ENCODE measurements around the gene FEM1A. TPM values are rescaled to one million over a fixed set of nuclear protein-coding genes. Genes with fewer than 3 reads are reported as not detected.
"Not testable (repeated sequence)": the region's sequence is repeated elsewhere in the genome, so short reads cannot be mapped to it uniquely, and the experiment has no call there.

The FEM1A gene, protein sequence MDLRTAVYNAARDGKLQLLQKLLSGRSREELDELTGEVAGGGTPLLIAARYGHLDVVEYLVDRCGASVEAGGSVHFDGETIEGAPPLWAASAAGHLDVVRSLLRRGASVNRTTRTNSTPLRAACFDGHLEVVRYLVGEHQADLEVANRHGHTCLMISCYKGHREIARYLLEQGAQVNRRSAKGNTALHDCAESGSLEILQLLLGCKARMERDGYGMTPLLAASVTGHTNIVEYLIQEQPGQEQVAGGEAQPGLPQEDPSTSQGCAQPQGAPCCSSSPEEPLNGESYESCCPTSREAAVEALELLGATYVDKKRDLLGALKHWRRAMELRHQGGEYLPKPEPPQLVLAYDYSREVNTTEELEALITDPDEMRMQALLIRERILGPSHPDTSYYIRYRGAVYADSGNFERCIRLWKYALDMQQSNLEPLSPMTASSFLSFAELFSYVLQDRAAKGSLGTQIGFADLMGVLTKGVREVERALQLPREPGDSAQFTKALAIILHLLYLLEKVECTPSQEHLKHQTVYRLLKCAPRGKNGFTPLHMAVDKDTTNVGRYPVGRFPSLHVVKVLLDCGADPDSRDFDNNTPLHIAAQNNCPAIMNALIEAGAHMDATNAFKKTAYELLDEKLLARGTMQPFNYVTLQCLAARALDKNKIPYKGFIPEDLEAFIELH
- 13.4 and 16.5 TPM in 2 replicates for total RNA-seq

- peak; percentile 100 for DNase-seq (ENCODE audit: extremely low read depth, low read depth, low spot score)
These were observed at the start of gene FEM1A for GRCh38 chr19:4791183-4792018. FEM1A (plus strand) TSS chr19:4791734; CDS start chr19:4791855, 121 bp downstream.

DNA sequence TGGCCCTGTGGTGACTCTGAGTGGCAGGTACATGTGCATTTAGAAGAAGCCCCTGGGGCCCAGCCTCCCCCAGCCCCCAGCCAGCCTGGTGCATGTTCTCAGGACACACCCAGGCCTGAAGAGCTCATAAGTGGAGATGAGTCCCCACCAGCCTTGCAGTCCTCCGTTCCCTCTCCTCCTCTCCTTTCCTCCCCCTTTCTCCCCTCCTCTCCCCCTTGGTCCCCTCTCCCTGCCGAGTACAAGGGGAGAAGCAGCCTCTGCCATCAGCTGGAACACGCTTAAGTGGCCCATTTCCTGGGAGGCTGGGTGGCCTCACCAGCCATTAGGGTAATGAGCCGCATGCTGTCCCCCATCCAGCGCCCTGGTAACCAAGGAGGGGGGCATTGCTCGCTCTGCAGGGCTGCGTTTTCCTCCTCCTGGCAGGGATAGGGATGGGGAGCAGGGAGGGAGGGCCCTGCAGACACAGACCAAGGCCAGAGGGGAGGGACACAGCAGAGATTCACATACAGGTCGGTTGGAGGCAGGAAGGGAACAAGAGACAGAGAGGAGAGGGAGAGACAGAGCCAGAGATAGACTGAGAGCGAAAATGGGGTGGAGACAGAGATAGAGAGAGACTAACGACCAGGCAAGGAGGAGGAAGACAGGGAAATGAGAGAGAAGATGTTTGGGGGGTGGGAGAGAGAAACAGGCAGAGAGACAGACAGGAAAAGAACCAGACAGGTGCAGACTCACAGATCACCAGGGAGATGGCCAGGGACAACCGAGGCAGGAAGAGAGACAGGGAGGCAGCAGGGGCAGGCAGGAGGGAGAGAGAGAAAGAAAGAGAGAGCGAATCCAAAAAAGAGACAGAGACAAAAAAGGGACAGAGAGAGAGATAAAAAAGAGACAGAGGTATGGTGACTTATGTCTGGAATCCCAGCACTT, 48.5 kb upstream of the FEM1A start:
- no peak for DNase-seq (ENCODE audit: extremely low read depth, low read depth, low spot score)

- DNase-seq (ENCODE audit: extremely low read depth, low read depth, low spot score) = no peak
These were observed 46.9 kb upstream of the FEM1A start for GRCh38 chr19:4744451-4745174.

DNA sequence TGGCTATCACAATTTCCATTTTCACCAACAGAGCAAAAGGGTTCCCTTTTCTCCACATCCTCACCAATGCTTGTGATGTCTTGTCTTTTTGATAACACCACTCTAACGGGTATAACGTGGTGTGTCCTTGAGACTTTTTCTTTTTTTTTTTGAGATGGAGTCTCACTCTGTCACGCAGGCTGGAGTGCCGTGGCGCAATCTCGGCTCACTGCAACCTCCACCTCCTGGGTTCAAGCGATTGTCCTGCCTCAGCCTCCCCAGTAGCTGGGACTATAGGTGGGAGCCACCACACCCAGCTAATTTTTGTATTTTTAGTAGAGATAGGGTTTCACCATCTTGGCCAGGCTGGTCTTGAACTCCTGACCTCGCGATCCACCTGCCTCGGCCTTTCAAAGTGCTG, 46.4 kb upstream of the FEM1A start:
- not testable (repeated sequence) for DNase-seq (ENCODE audit: extremely low read depth, low read depth, low spot score)

GRCh38 chr19:4745986-4746385, 45.5 kb upstream of the FEM1A start:
- DNase-seq (ENCODE audit: extremely low read depth, low read depth, low spot score) = no peak

DNA sequence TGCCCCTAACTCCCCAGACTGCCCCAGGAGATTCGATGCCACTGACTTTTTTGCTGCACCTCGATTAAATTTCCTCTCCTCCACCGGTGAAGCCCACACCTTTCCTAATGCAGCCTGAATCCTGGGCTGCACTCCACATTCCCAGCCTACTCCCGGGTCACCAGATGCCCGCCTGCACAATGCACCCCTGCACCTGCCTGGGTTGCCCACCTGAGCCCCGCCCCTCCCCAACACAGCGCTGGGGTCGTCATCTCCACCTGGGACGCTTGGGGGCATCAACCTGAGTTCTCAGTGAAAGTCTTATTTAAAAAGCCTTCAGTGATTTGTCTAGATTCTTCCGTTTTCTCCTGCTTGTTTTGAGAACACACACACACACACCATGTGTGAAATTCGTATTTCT, 43.3 kb upstream of the FEM1A start:
- no peak for DNase-seq (ENCODE audit: extremely low read depth, low read depth, low spot score)

GRCh38 chr19:4748589-4748988, 42.9 kb upstream of the FEM1A start:
- DNase-seq (ENCODE audit: extremely low read depth, low read depth, low spot score) = no peak

GRCh38 chr19:4749870-4750590, 41.5 kb upstream of the FEM1A start:
- no peak for DNase-seq (ENCODE audit: extremely low read depth, low read depth, low spot score)

DNA sequence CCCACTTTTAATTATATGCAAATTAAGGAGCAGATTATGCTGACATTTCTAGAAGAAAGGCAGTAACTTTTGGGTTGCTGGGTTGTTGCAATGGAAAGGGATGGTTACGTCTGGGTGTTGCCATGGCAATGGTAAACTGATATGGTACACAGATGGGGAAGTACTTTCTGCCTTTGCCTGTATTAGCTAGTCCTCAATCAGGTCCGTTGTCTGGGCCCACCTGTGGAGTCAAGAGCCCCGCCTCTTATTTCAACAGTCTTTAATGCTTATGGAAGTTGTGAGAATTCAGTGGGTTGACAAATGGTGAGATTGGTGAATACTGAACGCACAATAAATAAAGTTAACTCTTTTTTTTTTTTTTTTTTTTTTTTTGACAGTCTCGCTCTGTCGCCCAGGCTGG, 37.3 kb upstream of the FEM1A start:
- no peak for DNase-seq (ENCODE audit: extremely low read depth, low read depth, low spot score)

- no peak for DNase-seq (ENCODE audit: extremely low read depth, low read depth, low spot score)
These were observed 36.1 kb upstream of the FEM1A start for GRCh38 chr19:4755459-4755858.

GRCh38 chr19:4758082-4758481, 33.5 kb upstream of the FEM1A start:
- no peak for DNase-seq (ENCODE audit: extremely low read depth, low read depth, low spot score)

DNA sequence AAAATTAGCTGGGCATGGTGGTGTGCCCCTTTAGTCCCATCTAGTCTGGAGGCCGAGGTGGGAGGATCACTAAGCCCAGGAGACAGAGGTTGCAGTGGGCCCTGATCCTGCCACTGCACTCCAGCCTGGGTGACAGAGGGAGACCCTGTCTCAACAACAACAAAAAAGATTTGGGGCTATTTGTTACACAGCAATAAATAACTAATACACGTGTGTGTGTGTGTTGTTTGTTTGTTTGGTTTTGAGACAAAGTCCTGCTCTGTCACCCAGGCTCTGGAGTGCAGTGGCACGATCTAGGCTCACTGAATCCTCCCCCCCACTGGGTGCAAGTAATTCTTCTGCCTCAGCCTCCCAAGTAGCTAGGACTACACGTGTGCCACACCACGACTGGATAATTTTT, 32.9 kb upstream of the FEM1A start:
- no peak for DNase-seq (ENCODE audit: extremely low read depth, low read depth, low spot score)

DNA sequence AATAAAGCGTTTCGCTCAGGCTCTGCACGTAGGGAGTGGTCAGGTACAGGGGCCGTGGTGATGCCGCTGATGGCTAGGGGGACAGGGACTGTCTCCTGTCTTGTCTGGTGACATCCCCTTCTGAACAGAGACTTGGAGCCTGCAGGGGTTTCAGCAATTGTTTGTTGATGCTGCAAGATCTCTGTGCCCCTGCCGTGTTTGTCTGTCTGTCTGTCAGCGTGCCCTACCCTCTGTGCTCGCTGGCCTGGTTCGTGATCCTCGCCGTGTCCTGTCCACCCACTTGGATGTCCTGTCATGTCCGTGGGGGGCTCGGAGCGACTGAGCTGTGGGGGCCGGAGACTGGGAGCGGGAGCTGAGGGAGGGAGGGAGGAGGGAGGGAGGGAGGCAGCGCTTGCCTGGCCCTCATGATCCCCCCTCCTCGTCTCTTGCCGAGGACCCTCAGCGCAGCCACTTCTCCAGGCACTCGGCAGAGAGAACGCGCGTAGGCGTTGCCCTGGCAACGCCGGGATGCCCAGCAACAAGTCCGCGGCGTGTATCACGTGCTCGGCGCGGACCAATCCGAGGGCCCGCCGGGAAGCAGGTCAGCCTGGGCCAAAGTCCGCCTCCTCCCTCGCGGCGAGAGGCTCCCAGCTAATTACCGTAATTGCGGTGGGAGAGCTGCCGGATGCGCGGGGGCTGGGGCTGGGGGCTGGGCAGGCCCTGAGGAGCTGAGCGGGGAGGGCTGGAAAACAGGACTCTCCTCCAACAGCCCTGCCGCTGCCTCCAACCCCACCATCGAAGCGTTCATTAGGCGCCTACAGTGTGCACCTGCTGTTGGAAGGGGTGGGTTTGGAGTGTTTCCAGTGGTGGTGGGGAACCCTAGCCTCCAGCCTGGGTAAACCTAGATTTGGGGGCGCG, 31.9 kb upstream of the FEM1A start:
- no peak for DNase-seq (ENCODE audit: extremely low read depth, low read depth, low spot score)

- no peak for DNase-seq (ENCODE audit: extremely low read depth, low read depth, low spot score)
These were observed 31.3 kb upstream of the FEM1A start for GRCh38 chr19:4760285-4760650.

- no peak for DNase-seq (ENCODE audit: extremely low read depth, low read depth, low spot score)
These were observed 28.5 kb upstream of the FEM1A start for GRCh38 chr19:4763021-4763420.

DNA sequence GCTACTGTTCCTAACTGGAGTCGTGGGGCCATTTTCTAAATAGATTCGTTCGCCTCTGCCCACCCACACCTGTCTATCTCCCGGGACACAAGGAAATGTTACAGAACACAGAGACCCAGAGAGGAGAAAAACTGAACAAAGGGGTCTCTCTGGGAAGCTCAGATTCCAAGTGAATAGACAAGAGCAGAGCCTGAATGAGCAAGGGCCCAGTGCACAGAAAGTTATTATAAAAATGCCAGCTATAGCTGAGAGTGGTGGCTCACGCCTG, 27.2 kb upstream of the FEM1A start:
- DNase-seq (ENCODE audit: extremely low read depth, low read depth, low spot score) = no peak

DNA sequence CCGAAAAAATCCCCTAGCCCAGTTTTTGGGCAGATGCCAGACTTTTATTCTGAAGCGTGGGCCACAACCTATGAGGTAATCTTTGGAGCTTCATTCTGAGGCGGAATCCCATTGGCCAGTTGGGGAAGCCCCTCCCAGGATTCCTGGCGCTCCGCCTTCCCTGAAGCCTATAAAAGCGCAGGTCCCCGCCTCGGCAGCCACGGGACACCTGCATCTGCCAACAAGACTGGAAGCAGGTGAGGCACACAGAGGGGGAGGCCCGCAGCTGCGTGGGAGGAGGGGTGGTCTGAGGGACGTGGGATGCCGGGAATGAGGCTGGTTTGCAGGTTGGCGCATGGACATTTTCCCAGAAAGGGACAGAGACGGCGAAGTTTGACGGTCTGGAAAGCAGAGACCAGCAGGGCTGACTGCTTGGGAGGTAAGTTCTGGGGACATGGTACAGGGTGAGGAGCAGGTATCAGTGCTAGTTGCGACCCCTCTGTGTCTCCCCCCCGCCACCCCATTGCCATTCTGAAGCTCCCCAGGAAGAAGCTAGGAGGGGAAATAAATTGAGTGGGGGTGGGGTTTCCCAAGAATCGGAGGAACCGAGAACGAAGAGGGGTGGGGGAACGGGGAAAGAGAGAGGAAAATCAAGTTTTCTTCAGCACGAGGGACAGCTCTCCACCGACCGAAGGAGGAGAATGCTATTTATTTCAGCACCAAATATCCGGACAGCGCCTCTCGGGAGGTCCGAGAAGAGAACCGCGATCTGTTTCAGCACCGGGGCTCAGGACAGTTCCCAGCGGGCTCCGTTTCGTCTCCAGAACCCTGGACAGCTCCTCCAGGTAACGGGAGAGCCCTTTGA, 22.4 kb upstream of the FEM1A start:
- peak; percentile 34 for DNase-seq (ENCODE audit: extremely low read depth, low read depth, low spot score)
